ACHN (cell line): Measurements from ENCODE around the gene WDFY4.

ENCODE experiments used
- DNase-seq: peaks from one replicate; pipeline ENCODE4 v3.0.0-alpha.2; 2015
- in situ Hi-C: cut with HindIII; loops from 2 replicates; pipeline ENCODE4 v1.10.0; 2017; ENCODE audit warnings: low sequenced_read_pairs, low pct_ligation_motif_present, low pct_unique_long_range_greater_than_20kb

WDFY4 gene

GRCh38 chr10:49000437-49001398 is 316.0 kb downstream of the WDFY4 start:
- DNase-seq, result no peak
- in situ Hi-C loops, result no loop called here

- DNase-seq, result no peak
- in situ Hi-C loops, result no loop called here
Measured at GRCh38 chr10:49001402-49001801, 316.7 kb downstream of the WDFY4 start.

GRCh38 chr10:49001870-49002672 is 317.4 kb downstream of the WDFY4 start:
- no peak for DNase-seq
- in situ Hi-C loops, result no loop called here

- in situ Hi-C loops, result no loop called here
- no peak for DNase-seq
Measured at GRCh38 chr10:49005270-49005669, 320.6 kb downstream of the WDFY4 start.

- in situ Hi-C loops, result no loop called here
- DNase-seq, result no peak
Measured at GRCh38 chr10:49007129-49007528, 322.5 kb downstream of the WDFY4 start.

- DNase-seq, result no peak
- in situ Hi-C loops, result no loop called here
Measured at GRCh38 chr10:49008091-49008490, 323.4 kb downstream of the WDFY4 start.

- in situ Hi-C loops, result no loop called here
- DNase-seq, result no peak
Measured at GRCh38 chr10:49008505-49009198, 324.0 kb downstream of the WDFY4 start.

- no peak for DNase-seq
- in situ Hi-C loops, result no loop called here
Measured at GRCh38 chr10:49009199-49009979, 324.7 kb downstream of the WDFY4 start.

GRCh38 chr10:49010295-49010694 is 325.6 kb downstream of the WDFY4 start:
- no peak for DNase-seq
- in situ Hi-C loops, result no loop called here

GRCh38 chr10:49010865-49011264 is 326.2 kb downstream of the WDFY4 start:
- DNase-seq, result no peak
- in situ Hi-C loops, result no loop called here

GRCh38 chr10:49011756-49012155 is 327.1 kb downstream of the WDFY4 start:
- in situ Hi-C loops, result no loop called here
- no peak for DNase-seq

GRCh38 chr10:49012603-49013002 is 327.9 kb downstream of the WDFY4 start:
- DNase-seq, result no peak
- in situ Hi-C loops, result no loop called here

- in situ Hi-C loops, result no loop called here
- no peak for DNase-seq
Measured at GRCh38 chr10:49015700-49016099, 331.0 kb downstream of the WDFY4 start.

- DNase-seq, result no peak
Measured at GRCh38 chr10:49021685-49022084, 337.0 kb downstream of the WDFY4 start.

GRCh38 chr10:49023071-49023470 is 338.4 kb downstream of the WDFY4 start:
- in situ Hi-C loops, result no loop called here
- no peak for DNase-seq

More at GRCh38 chr10:49021685-49022084, 337.0 kb downstream of the WDFY4 start:
- in situ Hi-C loops, result no loop called here

- no peak for DNase-seq
- in situ Hi-C loops, result no loop called here
Measured at GRCh38 chr10:49023752-49024151, 339.1 kb downstream of the WDFY4 start.

GRCh38 chr10:49024484-49024883 is 339.8 kb downstream of the WDFY4 start:
- in situ Hi-C loops, result no loop called here
- DNase-seq, result no peak

- in situ Hi-C loops, result no loop called here
- DNase-seq, result no peak
Measured at GRCh38 chr10:49025347-49025983, 340.8 kb downstream of the WDFY4 start.
